ENCODE data around the gene SLC49A4.

The SLC49A4 gene

GRCh38 chr3:122880173-122880572 is 85.3 kb downstream of the SLC49A4 start:
- TF ChIP-seq CTCF (IDR thresholded peaks at IDR 0.05) (no peak), ZFX (IDR thresholded peaks at IDR 0.05; ENCODE audit: borderline replicate concordance) (no peak)
- no peak overlapping the region for H3K27ac ChIP-seq

GRCh38 chr3:122880624-122881023 is 85.8 kb downstream of the SLC49A4 start:
- TF ChIP-seq CTCF (IDR thresholded peaks at IDR 0.05) (no peak), ZFX (IDR thresholded peaks at IDR 0.05; ENCODE audit: borderline replicate concordance) (no peak)
- no peak overlapping the region for H3K27ac ChIP-seq

- no peak overlapping the region for H3K27ac ChIP-seq
- TF ChIP-seq ZFX (IDR thresholded peaks at IDR 0.05; ENCODE audit: borderline replicate concordance) (no peak), CTCF (IDR thresholded peaks at IDR 0.05) (no peak)
Measured at GRCh38 chr3:122882361-122882947, 87.6 kb downstream of the SLC49A4 start.

- H3K27ac ChIP-seq, result no peak overlapping the region
- TF ChIP-seq ZFX (IDR thresholded peaks at IDR 0.05; ENCODE audit: borderline replicate concordance) (no peak), CTCF (IDR thresholded peaks at IDR 0.05) (no peak)
Measured at GRCh38 chr3:122886251-122886650, 91.4 kb downstream of the SLC49A4 start.

- TF ChIP-seq ZFX (IDR thresholded peaks at IDR 0.05; ENCODE audit: borderline replicate concordance) (no peak), CTCF (IDR thresholded peaks at IDR 0.05) (no peak)
Measured at GRCh38 chr3:122886946-122887345, 92.1 kb downstream of the SLC49A4 start.

GRCh38 chr3:122890077-122890719 is 95.3 kb downstream of the SLC49A4 start:
- no peak overlapping the region for H3K27ac ChIP-seq
- TF ChIP-seq CTCF (IDR thresholded peaks at IDR 0.05) (no peak), ZFX (IDR thresholded peaks at IDR 0.05; ENCODE audit: borderline replicate concordance) (no peak)

More at GRCh38 chr3:122886946-122887345, 92.1 kb downstream of the SLC49A4 start:
- H3K27ac ChIP-seq, result no peak overlapping the region

- no peak overlapping the region for H3K27ac ChIP-seq
- TF ChIP-seq ZFX (IDR thresholded peaks at IDR 0.05; ENCODE audit: borderline replicate concordance) (no peak), CTCF (IDR thresholded peaks at IDR 0.05) (no peak)
Measured at GRCh38 chr3:122890720-122891220, 95.9 kb downstream of the SLC49A4 start.
